Spleen (tissue), 11 donors: ENCODE measurements around the gene COL16A1. TPM values are rescaled to one million over a fixed set of nuclear protein-coding genes. Genes with fewer than 3 reads are reported as not detected.
A peak's percentile ranks its signal among the peaks of the same experiment; 100 is the strongest.

ENCODE experiments used
- DNase-seq: peaks from one replicate; pipeline ENCODE4 v3.0.0-alpha.2; 2020
- H3K27ac ChIP-seq, 8 donors: fragments of 200-600 bp; sonication (generic) in 7 of 8; 1 replicate in 4 of 8; 2 replicates in 4 of 8; pipeline versions ENCODE4 v1.5.0 to v1.8.0; 2016 to 2021; ENCODE audit warnings: inconsistent platforms in 4 of 8, mild to moderate bottlenecking in 4 of 8, moderate library complexity in 1 of 8
- H3K27me3 ChIP-seq, 7 donors: fragments of 200-600 bp; sonication (generic) in 6 of 7; replicated peaks in 1 of 7; 1 replicate in 4 of 7; 2 replicates in 3 of 7; pipeline versions ENCODE4 v1.5.0 to v1.8.0; 2016 to 2021; ENCODE audit warnings: inconsistent platforms in 3 of 7, mild to moderate bottlenecking in 1 of 7
- H3K36me3 ChIP-seq, 6 donors: fragments of 200-600 bp; sonication (generic) in 5 of 6; 1 replicate in 4 of 6; 2 replicates in 2 of 6; pipeline versions ENCODE4 v1.5.0 to v1.8.0; 2016 to 2021; ENCODE audit warnings: inconsistent platforms in 2 of 6
- H3K4me1 ChIP-seq, 6 donors: fragments of 200-600 bp; sonication (generic) in 5 of 6; 1 replicate in 3 of 6; 2 replicates in 3 of 6; pipeline versions ENCODE4 v1.5.0 to v1.8.0; 2016 to 2021; ENCODE audit warnings: inconsistent platforms in 3 of 6
- H3K4me3 ChIP-seq, 8 donors: fragments of 200-600 bp; sonication (generic) in 7 of 8; 1 replicate in 4 of 8; 2 replicates in 4 of 8; pipeline versions ENCODE4 v1.5.0 to v1.8.0; 2016 to 2021; ENCODE audit warnings: inconsistent platforms in 4 of 8, mild to moderate bottlenecking in 4 of 8, moderate library complexity in 2 of 8
- H3K9me3 ChIP-seq, 8 donors: fragments of 200-600 bp; sonication (generic) in 7 of 8; 1 replicate in 4 of 8; 2 replicates in 4 of 8; pipeline versions ENCODE4 v1.5.0 to v1.8.0; 2016 to 2021; ENCODE audit warnings: inconsistent platforms in 4 of 8
- CTCF ChIP-seq, 11 experiments: fragments of 200-600 bp in 7 of 11; fragments of 450-650 bp in 4 of 11; sonication (generic) in 4 of 11; IDR thresholded peaks in 8 of 11; conservative IDR thresholded peaks in 3 of 11; 1 replicate in 7 of 11; 2 replicates in 4 of 11; pipeline versions ENCODE4 v1.4.0 to v1.8.0; 2016 to 2021; ENCODE audit warnings: antibody characterized with exemption in 11 of 11, inconsistent platforms in 4 of 11, mild to moderate bottlenecking in 1 of 11
- POLR2A ChIP-seq, 3 donors: fragments of 450-650 bp; IDR thresholded peaks; one replicate each; pipeline ENCODE4 v1.5.1; 2017; ENCODE audit warnings: antibody characterized with exemption in 3 of 3, mild to moderate bottlenecking in 1 of 3
- POLR2AphosphoS5 ChIP-seq, 3 donors: sonication (generic); formaldehyde crosslinking; IDR thresholded peaks; one replicate each; pipeline ENCODE4 v1.5.1; 2017; ENCODE audit warnings: antibody characterized with exemption in 3 of 3
- WGBS, 5 donors: extraction: QIAGEN DNeasy Blood & Tissue Kit in 3 of 5; methylation state at CpG; one replicate each; pipeline versions ENCODE4 v1.1.5 to v1.1.7; 2013 to 2018; 5-methylcytosine and 5-hydroxymethylcytosine counted together
- intact Hi-C: fragments of 100-400 bp; cut with DNase I; formaldehyde crosslinking; loops from one replicate; pipeline ENCODE4 v1.15.0; 2023; ENCODE audit warnings: low total_unique reads
- polyA plus RNA-seq, 3 donors: library from polyadenylated mRNA; stranded (reverse); fragments of 200-250 nt; gene quantifications; one replicate each; pipeline ENCODE4 v1.2.1, GENCODE V29; 2013
- total RNA-seq, 7 donors: library from RNA; depleted of rRNA in 3 of 7; stranded (reverse); fragments of >200 nt in 3 of 7; fragmentation: NEBNext Ultra II Directional in 4 of 7; extraction: Animal tissue kit (Norgen Biotek cat#: 25700) in 4 of 7; gene quantifications; one replicate each; pipeline versions ENCODE4 v1.1.0 to v1.2.1, GENCODE V29; 2016 to 2021
- donor health status: healthy with polysubstance abuse.
- donor health status: DM: no; HTN: no; CAD: no; lungs with moderate emphysema.
- donor health status: DM: no; HTN: no; CAD: no.
- donor health status: Bipolar disorder and iron deficiency.
- donor health status: healthy.
- donor health status: DM: no; HTN: no; CAD: no.
- donor health status: DM: yes; HTN: yes; CAD: no.

Gene COL16A1
- total and polyA plus RNA-seq, 10 donors, result 4.7 to 25.6 (median 12.5) TPM

DNA sequence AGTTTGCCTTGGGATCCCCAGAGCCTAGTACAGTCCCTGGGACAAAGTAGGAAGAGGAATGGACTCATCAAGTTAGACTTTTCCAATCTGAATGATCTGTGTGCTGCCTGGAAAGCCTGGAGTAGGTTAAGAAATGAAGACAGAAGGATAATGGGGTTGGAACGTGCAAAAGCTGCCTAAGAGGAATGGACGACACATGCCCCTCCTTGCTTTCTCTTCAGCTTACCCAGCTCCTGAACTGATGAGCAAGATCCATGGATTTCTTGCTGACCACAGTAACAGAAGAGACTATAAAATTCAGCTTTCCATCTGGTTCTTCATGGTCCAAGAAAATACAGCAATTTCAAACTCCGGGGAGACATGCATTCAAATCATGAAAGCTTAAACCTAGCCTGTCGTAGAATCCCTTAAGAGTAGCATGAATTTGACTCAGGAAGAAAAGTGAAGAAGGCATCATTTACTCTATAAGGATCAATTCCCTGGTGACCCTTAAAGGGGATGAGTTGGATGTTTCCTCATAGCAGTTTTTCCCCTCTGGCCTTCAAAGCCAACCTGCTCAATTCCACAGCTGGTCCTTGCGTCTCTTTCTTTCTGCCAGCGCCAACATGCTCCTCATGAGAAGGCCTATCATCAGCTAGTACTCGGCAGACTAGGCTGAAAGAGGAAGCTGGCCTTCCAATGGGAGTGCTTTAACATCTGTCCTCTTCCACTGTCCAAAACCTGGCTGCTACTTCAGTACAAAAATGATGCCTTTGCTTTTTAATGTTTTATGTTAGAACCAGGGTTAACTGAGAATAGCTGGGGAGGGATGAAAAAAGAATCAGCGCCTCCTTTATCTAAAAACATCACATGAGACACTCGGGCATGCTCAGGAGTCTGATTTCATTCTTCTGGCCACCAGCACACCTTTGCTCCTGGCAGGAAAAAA lies 53.4 kb downstream of the COL16A1 start:
- Histone ChIP-seq H3K4me1 (peaks cover 5 to 28% (median 10%) of the 10 kb centered on the region in 6 donors), H3K27me3 (no peaks in the 10 kb centered on the region), H3K9me3 (no peaks in the 10 kb centered on the region), H3K36me3 (no peaks in the 10 kb centered on the region), H3K4me3 (no peak overlapping the region), H3K27ac (no peak overlapping the region)
- no peak for DNase-seq
- intact Hi-C loops, result no loop called here
- no peak for TF ChIP-seq POLR2A (IDR thresholded peaks at IDR 0.05)
- no peak for TF ChIP-seq CTCF (IDR thresholded peaks at IDR 0.05 in 8 of 11, conservative IDR thresholded peaks at IDR 0.05 in 3 of 11)
- TF ChIP-seq POLR2AphosphoS5 (IDR thresholded peaks at IDR 0.05), result no peak
- WGBS, 5 donors, result 83 to 89% (median 83%) methylated on average over 9 of the region's 9 CpGs

DNA sequence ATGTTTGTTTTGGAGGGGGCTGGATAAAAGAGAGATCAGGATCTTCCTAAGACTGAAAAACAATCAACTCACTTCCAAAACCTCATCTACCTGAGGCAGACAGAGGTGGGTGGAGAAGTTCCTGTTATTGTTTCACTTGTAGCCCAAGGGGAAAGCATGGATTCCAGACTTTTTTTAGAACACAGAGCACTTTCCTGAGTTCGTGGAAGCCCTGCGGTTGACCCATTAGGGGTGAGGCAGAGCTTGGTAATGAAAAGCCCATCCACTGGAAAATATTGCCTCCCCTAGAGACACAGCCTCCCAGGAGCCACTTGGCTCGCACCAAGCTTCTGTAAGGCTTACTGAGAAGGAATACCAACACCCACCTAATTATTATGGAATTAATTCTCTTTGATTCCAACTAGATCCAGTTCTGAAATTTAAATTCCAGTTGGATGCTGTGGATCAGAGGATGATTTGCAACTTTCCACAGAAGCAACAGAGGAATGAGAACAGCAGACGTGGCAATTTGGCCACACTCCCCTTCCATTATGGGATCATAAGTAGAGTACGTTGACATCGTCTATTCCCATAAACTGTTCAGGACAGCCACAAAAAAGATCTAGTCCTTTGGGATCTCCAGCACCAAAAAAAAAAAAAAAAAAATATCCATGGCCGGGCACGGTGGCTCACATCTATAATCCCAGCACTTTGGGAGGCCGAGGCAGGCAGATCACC lies 55.0 kb downstream of the COL16A1 start:
- H3K4me3 ChIP-seq, result no peak overlapping the region
- intact Hi-C loops, result no loop called here
- no peaks in the 10 kb centered on the region for H3K36me3 ChIP-seq
- no peaks in the 10 kb centered on the region for H3K27me3 ChIP-seq
- WGBS, 5 donors, result 73 to 83% (median 76%) methylated on average over 9 of the region's 9 CpGs
- TF ChIP-seq POLR2AphosphoS5 (IDR thresholded peaks at IDR 0.05), result no peak
- no peak for TF ChIP-seq CTCF (IDR thresholded peaks at IDR 0.05 in 8 of 11, conservative IDR thresholded peaks at IDR 0.05 in 3 of 11)
- TF ChIP-seq POLR2A (IDR thresholded peaks at IDR 0.05), result no peak
- no peak for DNase-seq
- peak overlapping the region in 1 of 8 donors; percentile 9 for H3K27ac ChIP-seq
- peaks cover 9 to 36% (median 17%) of the 10 kb centered on the region in 6 donors for H3K4me1 ChIP-seq
- H3K9me3 ChIP-seq, result no peaks in the 10 kb centered on the region

- peak overlapping the region in 1 of 8 donors; percentile 9 for H3K27ac ChIP-seq
- H3K4me1 ChIP-seq, result peaks cover 15 to 42% (median 24%) of the 10 kb centered on the region in 6 donors
- no peaks in the 10 kb centered on the region for H3K27me3 ChIP-seq
- H3K36me3 ChIP-seq, result no peaks in the 10 kb centered on the region
- no peaks in the 10 kb centered on the region for H3K9me3 ChIP-seq
- no peak for DNase-seq
- 60 to 95% (median 83%) methylated on average over 2 of the region's 2 CpGs for WGBS, 5 donors
- TF ChIP-seq CTCF (IDR thresholded peaks at IDR 0.05 in 8 of 11, conservative IDR thresholded peaks at IDR 0.05 in 3 of 11) (no peak), POLR2A (IDR thresholded peaks at IDR 0.05) (no peak), POLR2AphosphoS5 (IDR thresholded peaks at IDR 0.05) (no peak)
- no peak overlapping the region for H3K4me3 ChIP-seq
- intact Hi-C loops, result no loop called here
These were observed 55.6 kb downstream of the COL16A1 start for GRCh38 chr1:31648190-31648589.

DNA sequence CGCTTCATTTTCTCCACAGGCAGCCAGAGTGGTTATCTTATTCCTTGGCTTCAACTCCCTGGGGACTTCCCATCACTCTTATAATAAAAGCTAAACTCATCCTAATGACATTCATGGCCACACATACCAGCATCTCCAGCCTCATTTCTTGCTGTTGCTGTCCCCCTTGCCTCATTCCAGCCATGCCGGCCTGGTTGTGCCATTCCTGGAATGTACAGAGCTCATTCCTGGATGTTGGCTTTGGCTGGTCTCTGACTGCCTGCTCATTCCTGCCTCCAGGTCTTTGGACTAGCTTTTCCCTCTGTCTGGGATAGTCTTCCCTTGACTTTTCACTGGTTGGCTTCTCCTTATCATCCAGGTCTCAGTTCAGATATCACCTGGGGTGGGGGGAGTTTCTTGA lies 56.7 kb downstream of the COL16A1 start:
- no peaks in the 10 kb centered on the region for H3K9me3 ChIP-seq
- intact Hi-C loops, result no loop called here
- WGBS, 5 donors, result 76 to 89% (median 84%) methylated on average over 2 of the region's 2 CpGs
- DNase-seq, result no peak
- H3K36me3 ChIP-seq, result peaks cover 0 to 4% (median 0%) of the 10 kb centered on the region in 6 donors
- TF ChIP-seq CTCF (IDR thresholded peaks at IDR 0.05 in 8 of 11, conservative IDR thresholded peaks at IDR 0.05 in 3 of 11) (no peak), POLR2A (IDR thresholded peaks at IDR 0.05) (no peak), POLR2AphosphoS5 (IDR thresholded peaks at IDR 0.05) (no peak)
- no peak overlapping the region for H3K4me3 ChIP-seq
- H3K27ac ChIP-seq, result no peak overlapping the region
- H3K4me1 ChIP-seq, result peaks cover 18 to 53% (median 34%) of the 10 kb centered on the region in 6 donors
- H3K27me3 ChIP-seq, result no peaks in the 10 kb centered on the region
